GM13977 (cell line): Measurements from ENCODE around the gene CTTNBP2NL.

ENCODE experiments used
- DNase-seq: peaks from one replicate; pipeline ENCODE4 v3.0.0; 2012; ENCODE audit warnings: low spot score
- CTCF ChIP-seq: IDR thresholded peaks from 2 replicates; pipeline ENCODE4 v1.5.1; 2012; ENCODE audit warnings: mild to moderate bottlenecking, control low read depth; ENCODE audit not compliant: insufficient read depth; ENCODE audit errors: extremely low read depth, missing control alignments
- in situ Hi-C: fragments of 300-500 bp; cut with MboI; formaldehyde crosslinking; loops from one replicate; pipeline ENCODE4 v1.12.0; 2022; ENCODE audit warnings: low sequenced_read_pairs, low pct_unique_long_range_greater_than_20kb, mixed read lengths, inconsistent platforms; ENCODE audit not compliant: unreplicated experiment

CTTNBP2NL gene

GRCh38 chr1:112509660-112510178 lies 113.7 kb downstream of the CTTNBP2NL start:
- TF ChIP-seq CTCF, result no peak
- no peak for DNase-seq
- in situ Hi-C loops, result no loop called here

GRCh38 chr1:112510340-112510739 lies 114.3 kb downstream of the CTTNBP2NL start:
- in situ Hi-C loops, result no loop called here
- no peak for DNase-seq
- no peak for TF ChIP-seq CTCF
